Kidney (tissue), 14 donors: ENCODE data around the gene KCNQ1. TPM values are rescaled to one million over a fixed set of nuclear protein-coding genes. Genes with fewer than 3 reads are reported as not detected.

Experiments used
- DNase-seq, 5 donors: peaks; one replicate each; pipeline ENCODE4 v3.0.0-alpha.2; 2013 to 2020
- FAIRE-seq: peaks from 2 replicates; lab custom pipeline; 2012; peaks lifted over from hg19 to GRCh38; lab: Jason Lieb, UNC
- H3K27ac ChIP-seq, 2 donors: one replicate each; pipeline ENCODE4 v1.7.0; 2013; ENCODE audit warnings: low read depth in 2 of 2, low read length in 2 of 2, inconsistent platforms in 1 of 2
- H3K27me3 ChIP-seq: one replicate; pipeline ENCODE4 v1.7.1; 2013; ENCODE audit warnings: low read length, inconsistent platforms; ENCODE audit not compliant: control insufficient read depth, insufficient read depth
- H3K36me3 ChIP-seq, 3 donors: one replicate each; pipeline versions ENCODE4 v1.7.0 to v1.7.1; 2013; ENCODE audit warnings: low read length in 3 of 3, control low read depth in 1 of 3, inconsistent platforms in 1 of 3; ENCODE audit not compliant: insufficient read depth in 3 of 3, control insufficient read depth in 2 of 3
- H3K4me1 ChIP-seq, 3 donors: one replicate each; pipeline versions ENCODE4 v1.7.0 to v1.7.1; 2013; ENCODE audit warnings: low read length in 3 of 3, inconsistent platforms in 1 of 3, low read depth in 1 of 3; ENCODE audit not compliant: control insufficient read depth in 2 of 3, insufficient read depth in 2 of 3
- H3K4me3 ChIP-seq, 3 donors: one replicate each; pipeline versions ENCODE4 v1.7.0 to v1.8.1; 2013; ENCODE audit warnings: low read length in 3 of 3, control low read depth in 1 of 3, inconsistent platforms in 1 of 3
- H3K9ac ChIP-seq, 3 donors: one replicate each; pipeline versions ENCODE4 v1.7.0 to v1.7.1; 2013; ENCODE audit warnings: low read length in 3 of 3, control low read depth in 1 of 3, inconsistent platforms in 1 of 3
- H3K9me3 ChIP-seq, 3 donors: one replicate each; pipeline versions ENCODE4 v1.7.0 to v1.7.1; 2013; ENCODE audit warnings: low read length in 3 of 3, control low read depth in 1 of 3, inconsistent platforms in 1 of 3; ENCODE audit not compliant: control insufficient read depth in 2 of 3, insufficient read depth in 1 of 3
- CTCF ChIP-seq: IDR thresholded peaks from 3 replicates; pipeline ENCODE4 v1.5.1; 2012; ENCODE audit warnings: mild to moderate bottlenecking, moderate library complexity, borderline replicate concordance; ENCODE audit not compliant: insufficient read depth; ENCODE audit errors: extremely low read depth
- intact Hi-C: fragments of 100-400 bp; cut with DNase I; formaldehyde crosslinking; loops from one replicate; pipeline ENCODE4 v1.11.1; 2022
- polyA plus RNA-seq: library from polyadenylated mRNA; stranded (reverse); fragments of 350-450 nt; fragmentation: Illumina TruSeq; extraction: RNeasy Lipid Tissue Mini Kit (QIAGEN cat#74804); gene quantifications from one replicate; pipeline ENCODE4 v1.2.3, GENCODE V29; 2014; ENCODE audit warnings: low read depth, low replicate concordance; ENCODE audit not compliant: insufficient read depth
- total RNA-seq: library from RNA; stranded (reverse); fragmentation: NEBNext Ultra II Directional; extraction: Animal tissue kit (Norgen Biotek cat#: 25700); gene quantifications from one replicate; pipeline ENCODE4 v1.2.1, GENCODE V29; 2021
- donor health status: control.
- donor health status: control.
- donor health status: control.
- donor health status: control.
- donor health status: control.
- donor health status: DM: yes; HTN: yes; CAD: no.
- donor health status: Normal renal cell carcinoma (clear cell type).

The KCNQ1 gene
- total and polyA plus RNA-seq, 2 donors from 2014 or later = 45.5 to 49.4 TPM

- FAIRE-seq (no peak), DNase-seq (peak in 1 of 5 donors; percentile 18)
- Histone ChIP-seq H3K27ac (no peak overlapping the region), H3K9me3 (peaks cover 0 to 4% (median 0%) of the 10 kb centered on the region in 3 donors), H3K4me3 (no peak overlapping the region), H3K27me3 (no peaks in the 10 kb centered on the region), H3K4me1 (peaks cover 0 to 4% (median 0%) of the 10 kb centered on the region in 3 donors), H3K36me3 (no peaks in the 10 kb centered on the region), H3K9ac (no peak overlapping the region)
- TF ChIP-seq CTCF = no peak
- intact Hi-C loops = no loop called here
Measured at GRCh38 chr11:2599561-2600189, 154.9 kb downstream of the KCNQ1 start.

GRCh38 chr11:2609345-2609744, 164.5 kb downstream of the KCNQ1 start:
- intact Hi-C loops = no loop called here
- Histone ChIP-seq H3K36me3 (no peaks in the 10 kb centered on the region), H3K4me1 (no peaks in the 10 kb centered on the region), H3K4me3 (no peak overlapping the region), H3K9me3 (peaks cover 2 to 19% (median 2%) of the 10 kb centered on the region in 3 donors), H3K27ac (no peak overlapping the region), H3K9ac (no peak overlapping the region), H3K27me3 (no peaks in the 10 kb centered on the region)
- no peak for DNase-seq
- FAIRE-seq = no peak
- no peak for TF ChIP-seq CTCF

GRCh38 chr11:2612884-2613571, 168.2 kb downstream of the KCNQ1 start:
- intact Hi-C loops = no loop called here
- H3K27ac ChIP-seq = no peak overlapping the region
- no peaks in the 10 kb centered on the region for H3K27me3 ChIP-seq
- TF ChIP-seq CTCF = no peak
- H3K4me3 ChIP-seq = no peak overlapping the region
- peaks cover 0 to 19% (median 2%) of the 10 kb centered on the region in 3 donors for H3K9me3 ChIP-seq
- H3K4me1 ChIP-seq = no peaks in the 10 kb centered on the region
- no peak overlapping the region for H3K9ac ChIP-seq
- H3K36me3 ChIP-seq = no peaks in the 10 kb centered on the region
- FAIRE-seq (no peak), DNase-seq (no peak)
